ENCODE results near the gene ELFN1.

Gene ELFN1

DNA sequence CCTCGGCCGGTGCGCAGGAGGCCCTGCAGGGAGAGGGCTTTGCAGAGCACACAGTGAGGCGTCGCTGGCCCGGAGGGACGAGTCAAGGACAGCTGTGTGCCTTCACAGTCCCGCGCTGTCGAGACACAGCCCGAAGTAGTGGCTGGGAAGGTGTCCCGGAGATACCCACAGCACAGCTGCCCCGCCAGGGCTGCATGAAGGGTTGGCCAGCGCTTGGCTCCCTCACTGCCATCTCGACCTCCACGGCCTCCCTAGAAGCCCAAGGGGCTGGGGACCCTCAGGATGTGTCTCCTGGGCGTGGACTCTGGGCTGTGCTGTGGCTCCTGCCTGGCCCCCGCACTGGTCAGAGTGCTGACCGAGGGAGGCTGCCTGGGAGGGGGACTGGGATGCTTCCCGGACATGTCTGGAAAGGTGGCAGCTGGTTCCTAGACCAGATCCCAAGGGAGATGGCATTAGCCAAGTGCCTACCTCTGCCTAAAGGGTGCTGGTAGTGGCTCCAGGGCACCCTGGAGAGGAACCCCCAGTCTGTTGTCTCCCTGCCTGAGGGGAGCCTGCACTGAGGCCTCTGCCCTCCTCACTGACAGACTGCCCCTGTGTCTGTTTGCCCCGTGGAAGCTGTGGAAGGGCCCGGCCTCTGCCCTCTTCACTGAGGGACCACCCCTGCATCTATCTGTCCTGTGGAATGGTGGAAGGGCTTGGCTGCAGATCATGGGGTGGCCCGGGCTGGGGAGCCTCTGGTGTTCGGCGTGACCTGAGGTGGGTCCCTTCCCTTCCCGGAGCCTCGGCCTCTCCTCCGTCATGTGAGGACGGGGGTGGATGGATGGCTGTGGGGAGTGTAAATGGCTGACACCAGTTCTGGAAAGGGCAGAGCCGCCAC, 5.8 kb downstream of the ELFN1 start:
- TF ChIP-seq, protein P1, sequence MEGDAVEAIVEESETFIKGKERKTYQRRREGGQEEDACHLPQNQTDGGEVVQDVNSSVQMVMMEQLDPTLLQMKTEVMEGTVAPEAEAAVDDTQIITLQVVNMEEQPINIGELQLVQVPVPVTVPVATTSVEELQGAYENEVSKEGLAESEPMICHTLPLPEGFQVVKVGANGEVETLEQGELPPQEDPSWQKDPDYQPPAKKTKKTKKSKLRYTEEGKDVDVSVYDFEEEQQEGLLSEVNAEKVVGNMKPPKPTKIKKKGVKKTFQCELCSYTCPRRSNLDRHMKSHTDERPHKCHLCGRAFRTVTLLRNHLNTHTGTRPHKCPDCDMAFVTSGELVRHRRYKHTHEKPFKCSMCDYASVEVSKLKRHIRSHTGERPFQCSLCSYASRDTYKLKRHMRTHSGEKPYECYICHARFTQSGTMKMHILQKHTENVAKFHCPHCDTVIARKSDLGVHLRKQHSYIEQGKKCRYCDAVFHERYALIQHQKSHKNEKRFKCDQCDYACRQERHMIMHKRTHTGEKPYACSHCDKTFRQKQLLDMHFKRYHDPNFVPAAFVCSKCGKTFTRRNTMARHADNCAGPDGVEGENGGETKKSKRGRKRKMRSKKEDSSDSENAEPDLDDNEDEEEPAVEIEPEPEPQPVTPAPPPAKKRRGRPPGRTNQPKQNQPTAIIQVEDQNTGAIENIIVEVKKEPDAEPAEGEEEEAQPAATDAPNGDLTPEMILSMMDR (IDR thresholded peaks at IDR 0.05; ENCODE audit: low read depth, low read length, missing control alignments) = no peak
- no peak overlapping the region for H3K4me3 ChIP-seq (replicated peaks; ENCODE audit: low read depth, low read length)
- DNase-seq (ENCODE audit: extremely low read depth, low read depth) = no peak

DNA sequence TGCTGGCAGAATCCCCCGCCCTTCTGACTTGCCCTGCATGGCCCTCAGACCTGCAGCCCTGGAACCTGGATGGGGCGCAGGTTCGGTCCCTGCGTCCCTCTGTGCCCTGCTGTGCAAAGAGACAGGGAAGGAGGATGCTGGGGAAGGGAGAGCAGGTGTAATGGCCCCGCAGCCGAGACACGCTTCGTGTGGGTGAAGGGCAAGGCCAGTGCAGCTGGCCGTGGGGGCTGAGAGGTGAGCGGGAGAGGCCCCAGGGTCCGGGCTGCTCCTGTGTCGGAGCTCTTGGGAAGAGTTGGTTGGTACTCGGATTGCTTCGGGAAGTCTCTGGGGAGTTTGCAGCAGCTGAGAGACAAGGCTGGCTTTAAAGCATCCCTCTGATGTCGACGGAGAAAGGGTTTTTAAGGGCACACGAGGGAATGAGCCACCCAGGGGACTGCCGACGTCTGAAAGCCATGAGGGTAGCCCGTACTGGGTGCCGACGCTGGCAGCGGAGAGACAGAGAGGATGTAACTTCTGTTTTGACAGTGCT, 6.5 kb downstream of the ELFN1 start:
- TF ChIP-seq, protein P1 (IDR thresholded peaks at IDR 0.05; ENCODE audit: low read depth, low read length, missing control alignments) = no peak
- H3K4me3 ChIP-seq (replicated peaks; ENCODE audit: low read depth, low read length) = no peak overlapping the region
- no peak for DNase-seq (ENCODE audit: extremely low read depth, low read depth)

DNA sequence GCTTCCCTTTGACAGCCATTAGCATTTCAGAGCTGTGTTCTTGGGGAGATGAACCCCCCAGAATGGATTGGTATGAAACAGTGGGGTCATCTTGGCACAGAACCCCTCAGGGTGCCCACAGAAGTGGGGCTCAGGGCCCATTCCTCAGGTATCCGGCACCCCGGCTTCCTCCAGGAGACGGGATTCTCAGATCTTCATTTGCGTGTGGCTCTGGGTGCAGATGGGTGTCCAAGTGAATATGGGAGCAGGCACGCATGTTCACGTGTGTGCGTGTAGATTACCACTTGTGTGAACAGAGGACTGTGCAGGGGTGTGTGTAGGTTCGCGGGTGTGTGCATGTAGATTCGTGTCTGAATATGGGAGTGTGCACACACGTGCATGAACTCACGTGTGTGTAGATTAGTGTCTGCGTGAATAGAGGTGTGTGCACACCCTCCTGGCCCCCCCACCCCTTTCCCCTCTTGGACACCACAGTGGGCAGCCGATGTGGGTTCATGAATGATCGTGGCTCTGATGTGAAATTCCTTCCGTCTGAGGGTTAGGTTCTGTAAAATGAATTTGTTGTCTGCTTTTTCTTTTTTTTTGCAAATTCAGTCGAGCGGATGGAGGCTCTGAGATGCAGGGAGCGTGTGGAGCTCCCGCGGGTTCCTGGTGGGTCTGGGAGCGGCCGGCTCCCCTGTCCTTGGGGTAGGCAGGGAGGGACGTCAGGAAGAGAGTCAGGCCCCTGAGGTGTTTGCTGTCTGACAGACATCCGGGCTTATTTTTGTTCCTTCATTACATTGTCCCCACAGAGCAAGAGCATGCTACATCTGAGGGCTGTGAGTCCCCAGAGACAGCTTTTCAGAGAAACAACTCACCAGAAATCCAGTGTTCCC, 7.4 kb downstream of the ELFN1 start:
- DNase-seq (ENCODE audit: extremely low read depth, low read depth) = no peak
- TF ChIP-seq, protein P1 (IDR thresholded peaks at IDR 0.05; ENCODE audit: low read depth, low read length, missing control alignments) = no peak

DNA sequence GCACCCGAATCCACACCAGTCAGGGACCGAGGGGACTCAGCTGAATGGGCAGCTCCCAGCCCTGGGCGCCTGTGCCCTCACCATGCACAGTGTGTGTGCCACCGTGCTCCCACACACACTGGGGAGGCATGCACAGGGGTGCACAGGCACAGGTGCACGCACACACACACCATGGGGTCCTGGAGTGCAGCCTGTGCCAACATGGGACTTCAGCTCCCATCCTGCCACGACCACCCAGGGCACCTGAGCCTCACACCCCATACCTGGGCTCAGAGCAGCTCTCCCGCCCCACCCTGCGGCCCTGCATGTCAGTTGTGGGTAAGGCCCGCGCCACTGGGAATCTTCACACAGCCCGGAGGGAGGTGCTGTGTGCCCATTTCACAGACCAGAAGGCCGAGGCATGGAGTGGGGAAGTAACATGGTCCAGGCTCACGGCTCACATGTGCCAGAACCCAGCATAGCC, 8.0 kb downstream of the ELFN1 start:
- TF ChIP-seq, protein P1 (IDR thresholded peaks at IDR 0.05; ENCODE audit: low read depth, low read length, missing control alignments) = no peak
- DNase-seq (ENCODE audit: extremely low read depth, low read depth) = no peak

More for the DNA sequence above, 7.4 kb downstream of the ELFN1 start:
- H3K4me3 ChIP-seq (replicated peaks; ENCODE audit: low read depth, low read length) = no peak overlapping the region

DNA sequence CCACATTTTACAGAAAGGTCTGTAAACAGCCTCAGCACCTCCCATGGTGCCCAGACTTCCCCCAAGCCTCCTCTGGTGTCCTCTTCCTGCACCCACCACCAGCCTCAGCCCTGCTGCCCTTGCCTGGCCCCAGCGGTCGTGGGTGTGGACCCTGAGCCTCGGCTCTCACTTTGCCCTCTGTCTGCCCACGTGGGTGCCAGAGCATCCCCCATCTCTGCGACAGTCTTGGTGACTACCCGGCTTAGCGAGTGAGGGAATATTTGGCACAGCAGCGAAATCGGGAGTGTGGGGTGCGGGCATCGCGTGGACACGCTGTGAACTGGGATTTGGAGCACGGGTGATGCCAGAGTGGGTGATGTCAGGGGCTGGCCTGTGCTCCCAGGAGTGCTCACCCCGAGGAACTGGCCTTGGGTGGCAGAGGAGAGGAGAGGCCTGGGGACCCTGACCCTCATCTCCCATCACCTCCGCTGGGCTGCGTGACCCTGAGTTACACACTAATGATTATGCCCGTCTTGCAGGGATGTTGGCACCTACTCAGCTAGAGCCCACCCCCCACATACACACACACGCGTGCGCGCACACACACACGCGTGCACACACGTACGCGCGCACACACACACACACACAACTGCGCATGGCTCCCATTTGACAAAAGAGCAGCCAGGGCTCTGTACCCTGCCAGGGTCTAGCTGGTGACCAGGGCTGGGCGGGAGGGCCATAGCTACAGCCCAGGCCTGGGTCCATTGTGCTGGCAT, 8.7 kb downstream of the ELFN1 start:
- DNase-seq (ENCODE audit: extremely low read depth, low read depth) = no peak
- H3K4me3 ChIP-seq (replicated peaks; ENCODE audit: low read depth, low read length) = no peak overlapping the region
- TF ChIP-seq, protein P1 (IDR thresholded peaks at IDR 0.05; ENCODE audit: low read depth, low read length, missing control alignments) = no peak

More for the DNA sequence above, 8.0 kb downstream of the ELFN1 start:
- no peak overlapping the region for H3K4me3 ChIP-seq (replicated peaks; ENCODE audit: low read depth, low read length)
